ENCODE data around the gene OBSCN.

DNA sequence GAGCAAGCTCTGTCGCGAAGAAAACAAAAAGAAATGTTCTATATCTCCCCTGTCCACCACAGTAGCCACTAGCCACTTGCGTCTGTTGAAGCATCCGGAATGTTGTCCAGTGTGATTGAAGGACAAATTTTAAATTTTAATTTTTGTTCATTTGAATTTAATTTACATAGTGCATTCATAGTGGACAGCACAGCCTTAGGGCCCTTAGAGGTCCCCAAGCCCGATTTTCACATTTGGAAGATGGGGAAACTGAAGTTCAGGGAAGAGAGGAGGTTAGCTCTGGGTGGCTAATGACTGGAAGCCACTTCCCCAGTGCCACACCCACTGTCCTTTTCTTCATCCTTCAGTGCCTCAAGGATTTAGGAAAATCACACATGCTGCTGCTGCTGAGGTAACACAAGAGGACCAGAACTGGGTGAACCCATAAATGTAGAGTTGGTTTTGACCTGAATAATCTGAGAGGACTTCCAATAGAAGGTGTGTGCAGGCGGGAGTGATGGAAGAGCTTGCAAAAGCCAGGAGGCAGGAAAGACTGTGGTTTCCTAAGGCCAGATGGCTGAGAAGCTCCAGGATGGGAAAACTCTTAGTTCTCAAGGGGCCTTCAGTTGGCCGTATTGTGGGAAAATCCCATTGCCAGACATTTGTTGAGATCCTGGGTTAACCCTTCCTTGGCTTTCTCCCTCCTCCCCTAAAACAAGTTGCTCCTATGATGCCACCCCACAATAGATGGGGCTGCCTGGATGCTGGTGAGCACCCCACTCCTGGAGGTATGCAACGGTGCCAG lies 149.2 kb downstream of the OBSCN start:
- TF ChIP-seq, protein P1, sequence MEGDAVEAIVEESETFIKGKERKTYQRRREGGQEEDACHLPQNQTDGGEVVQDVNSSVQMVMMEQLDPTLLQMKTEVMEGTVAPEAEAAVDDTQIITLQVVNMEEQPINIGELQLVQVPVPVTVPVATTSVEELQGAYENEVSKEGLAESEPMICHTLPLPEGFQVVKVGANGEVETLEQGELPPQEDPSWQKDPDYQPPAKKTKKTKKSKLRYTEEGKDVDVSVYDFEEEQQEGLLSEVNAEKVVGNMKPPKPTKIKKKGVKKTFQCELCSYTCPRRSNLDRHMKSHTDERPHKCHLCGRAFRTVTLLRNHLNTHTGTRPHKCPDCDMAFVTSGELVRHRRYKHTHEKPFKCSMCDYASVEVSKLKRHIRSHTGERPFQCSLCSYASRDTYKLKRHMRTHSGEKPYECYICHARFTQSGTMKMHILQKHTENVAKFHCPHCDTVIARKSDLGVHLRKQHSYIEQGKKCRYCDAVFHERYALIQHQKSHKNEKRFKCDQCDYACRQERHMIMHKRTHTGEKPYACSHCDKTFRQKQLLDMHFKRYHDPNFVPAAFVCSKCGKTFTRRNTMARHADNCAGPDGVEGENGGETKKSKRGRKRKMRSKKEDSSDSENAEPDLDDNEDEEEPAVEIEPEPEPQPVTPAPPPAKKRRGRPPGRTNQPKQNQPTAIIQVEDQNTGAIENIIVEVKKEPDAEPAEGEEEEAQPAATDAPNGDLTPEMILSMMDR (IDR thresholded peaks at IDR 0.05) = no peak
- TF ChIP-seq POLR2A (IDR thresholded peaks at IDR 0.05) = no peak

All from adrenal gland (tissue), 5 donors.